ENCODE data around the gene DCUN1D3.
A peak's percentile ranks its signal among the peaks of the same experiment; 100 is the strongest.
"Not testable (repeated sequence)": the region's sequence is repeated elsewhere in the genome, so short reads cannot be mapped to it uniquely, and the experiment has no call there.

Gene DCUN1D3

DNA sequence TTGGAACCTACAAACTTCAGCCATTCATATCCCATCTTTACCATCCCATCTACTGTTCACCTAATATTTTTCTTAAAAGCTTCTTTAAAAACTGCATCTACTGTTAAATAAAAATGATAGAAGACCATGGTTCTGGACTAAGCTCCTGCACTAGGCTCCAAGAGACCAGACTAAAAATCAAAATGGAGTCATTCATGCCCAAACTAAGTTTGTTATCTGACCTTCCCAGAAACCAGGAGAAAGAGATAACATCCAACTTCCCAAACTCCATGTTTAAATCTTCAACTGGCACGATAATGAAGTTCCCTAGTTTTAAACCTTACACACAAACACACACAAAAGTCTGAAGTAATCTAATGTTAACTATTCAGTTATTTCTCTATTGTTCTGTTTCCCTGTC, 13.8 kb downstream of the DCUN1D3 start:
- no peak for DNase-seq

DNA sequence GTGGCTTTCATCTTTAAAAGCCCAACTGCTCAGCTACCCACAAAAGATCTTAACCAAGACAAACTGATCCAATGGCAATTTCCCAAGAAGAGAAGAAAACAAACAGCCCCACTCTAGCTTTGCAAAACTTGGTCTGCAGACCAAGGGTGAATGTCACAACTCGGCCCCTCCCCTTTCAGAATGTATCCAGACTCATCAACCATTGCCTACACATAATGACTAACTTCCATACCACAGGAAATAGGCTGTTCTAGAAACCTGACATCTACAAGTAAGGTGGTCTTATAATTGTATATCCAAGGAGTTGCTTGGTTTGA, 16.0 kb downstream of the DCUN1D3 start:
- DNase-seq, result peak; percentile 47

DNA sequence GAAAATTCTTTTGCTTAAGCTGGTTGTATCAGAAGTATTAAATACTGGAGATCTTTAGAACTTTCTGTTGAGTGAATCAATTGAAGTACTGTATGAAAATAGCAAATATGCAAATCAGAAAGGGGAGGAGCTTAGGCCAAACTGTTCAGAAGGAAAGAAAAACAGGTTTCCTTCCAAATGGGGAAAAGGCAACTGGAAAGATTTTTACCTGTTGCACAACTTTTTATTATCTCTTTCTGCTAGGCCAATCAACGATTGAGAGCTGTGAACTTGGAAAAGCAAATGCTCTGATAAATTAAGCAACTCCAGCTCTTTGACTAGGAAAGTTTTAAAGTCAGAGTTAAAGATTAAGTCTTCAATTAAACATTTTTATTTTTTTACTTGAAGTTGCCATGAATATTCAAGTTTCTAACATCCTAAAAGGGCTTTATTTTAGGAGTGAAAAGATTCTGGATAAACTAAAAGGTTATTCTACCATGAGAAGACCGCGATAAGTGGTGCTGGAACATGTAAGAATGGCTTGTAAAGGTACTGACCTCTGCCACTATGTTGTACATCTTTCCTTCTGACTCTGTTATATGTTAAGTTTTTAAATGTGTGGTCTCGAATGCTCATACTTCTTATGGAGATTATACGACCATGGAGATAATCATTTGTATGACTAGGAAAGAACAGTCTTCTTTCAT, 16.5 kb downstream of the DCUN1D3 start:
- no peak for DNase-seq

DNA sequence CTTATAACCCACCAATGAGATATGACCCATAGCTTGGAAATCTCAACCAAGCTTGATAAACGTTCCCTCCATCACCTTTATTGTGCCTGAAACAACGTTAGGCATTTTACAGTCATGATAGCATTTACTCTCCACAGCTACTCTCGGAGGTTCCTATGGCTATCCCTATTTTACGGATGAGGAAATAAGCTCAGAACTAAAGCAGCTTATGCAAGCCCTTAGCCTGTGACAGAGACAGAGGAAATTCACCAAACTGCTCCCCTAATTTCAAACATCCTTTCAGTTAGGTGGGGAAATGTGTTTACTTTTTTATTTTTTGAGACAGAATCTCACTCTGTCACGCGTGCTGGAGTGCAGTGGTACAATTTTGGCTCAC, 18.7 kb downstream of the DCUN1D3 start:
- DNase-seq, result no peak

DNA sequence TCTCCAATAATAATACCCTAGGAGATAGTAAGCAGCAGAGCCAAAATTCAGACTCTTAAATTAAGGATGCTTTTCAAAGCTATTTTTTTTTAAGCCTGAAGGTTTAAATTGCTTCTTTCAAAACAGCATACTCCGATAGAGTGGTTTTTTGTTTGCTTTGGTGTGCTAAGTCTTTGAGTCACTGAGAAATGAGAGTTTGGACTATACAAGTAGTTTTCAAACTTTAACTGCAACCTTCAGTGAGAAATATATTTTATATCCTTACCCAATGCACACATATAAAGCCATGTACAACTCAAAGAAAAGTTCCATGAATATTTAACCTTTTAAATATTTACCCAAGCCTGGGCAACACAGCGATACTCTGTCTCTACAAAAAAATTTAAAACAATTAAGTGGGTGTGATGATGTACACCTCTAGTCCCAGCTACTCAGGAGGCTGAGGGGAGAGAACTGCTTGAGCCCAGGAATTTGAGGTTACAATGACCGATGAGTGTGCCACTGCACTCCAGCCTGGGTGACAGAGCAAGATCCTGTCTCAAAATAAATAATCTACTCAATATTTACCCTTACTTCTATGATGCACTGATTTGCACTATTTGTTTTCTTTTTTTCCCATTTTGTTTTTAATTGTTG, 19.2 kb downstream of the DCUN1D3 start:
- no peak for DNase-seq

DNA sequence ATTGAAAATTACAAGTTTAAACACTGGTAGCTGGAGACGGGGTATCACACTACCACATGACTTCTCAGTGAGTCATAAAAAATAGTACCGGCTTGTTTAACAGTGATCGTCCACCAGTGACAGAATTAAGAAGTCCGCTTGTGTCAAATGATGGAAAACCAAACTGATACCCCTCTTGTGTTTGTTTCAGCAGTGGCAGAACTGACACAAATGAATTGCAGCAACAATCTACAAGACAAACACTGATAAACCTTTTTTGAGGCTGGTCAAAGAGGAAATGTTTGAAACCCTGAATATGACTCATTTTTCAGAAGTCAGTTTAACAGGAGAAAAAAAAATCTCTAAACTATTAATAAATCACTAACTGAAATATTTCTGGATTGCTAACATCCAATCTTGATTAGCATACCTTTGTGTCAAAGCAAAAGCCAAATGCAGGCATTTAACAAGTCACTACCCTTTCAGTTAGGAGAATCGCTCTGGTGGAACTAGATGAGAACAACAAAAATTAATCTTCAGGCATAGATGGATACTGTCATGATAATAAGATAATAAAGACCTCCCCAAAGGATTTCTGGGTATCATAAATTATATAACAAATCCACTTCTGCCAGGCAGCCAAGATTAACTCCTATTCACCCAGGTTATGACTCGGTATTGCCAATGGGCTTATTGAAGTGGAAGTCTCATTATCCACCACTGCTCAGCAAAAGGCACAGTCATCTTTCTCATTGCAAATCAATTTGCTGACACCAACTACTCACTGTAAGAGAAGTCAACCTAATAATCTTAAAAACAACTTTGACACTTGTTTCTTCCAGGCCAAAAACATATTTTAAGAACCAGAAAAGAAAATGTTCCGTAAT, 20.8 kb downstream of the DCUN1D3 start:
- no peak for DNase-seq

DNA sequence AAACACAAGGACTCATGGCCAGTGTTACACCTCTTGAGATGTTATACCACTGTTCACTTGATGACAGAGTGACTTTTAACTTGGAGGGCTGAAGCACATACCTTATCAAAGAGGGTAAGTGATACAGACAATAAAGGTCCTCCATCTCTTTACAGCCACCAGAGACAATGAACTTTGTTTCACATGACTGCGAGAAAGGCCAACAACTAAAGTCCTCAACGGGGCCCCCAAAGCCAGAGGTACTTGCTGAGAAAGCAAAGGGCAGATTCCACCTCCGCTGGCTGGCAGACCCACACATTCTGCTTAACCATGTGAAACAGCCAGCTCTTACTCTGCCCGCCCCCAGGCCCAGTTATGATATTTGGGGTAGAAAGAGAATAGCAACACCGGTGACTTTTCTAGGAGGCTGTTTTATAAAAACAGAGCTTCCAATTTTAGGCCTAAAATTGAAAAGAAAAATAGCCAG, 21.4 kb downstream of the DCUN1D3 start:
- peak; percentile 14 for DNase-seq

DNA sequence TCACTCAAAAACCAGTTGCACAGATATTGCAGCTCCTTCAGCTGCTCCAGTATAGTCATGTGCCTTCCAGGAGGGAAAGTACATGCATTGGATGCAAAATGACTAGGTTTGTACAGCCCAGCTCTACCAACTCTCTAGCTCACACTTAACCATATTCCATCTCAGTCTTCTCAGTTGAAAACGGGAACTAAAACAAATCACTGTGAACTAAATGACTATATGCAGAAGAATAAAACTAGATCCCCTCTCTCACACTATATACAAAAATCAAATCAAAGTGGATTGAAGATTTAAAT, 24.9 kb downstream of the DCUN1D3 start:
- DNase-seq, result no peak

DNA sequence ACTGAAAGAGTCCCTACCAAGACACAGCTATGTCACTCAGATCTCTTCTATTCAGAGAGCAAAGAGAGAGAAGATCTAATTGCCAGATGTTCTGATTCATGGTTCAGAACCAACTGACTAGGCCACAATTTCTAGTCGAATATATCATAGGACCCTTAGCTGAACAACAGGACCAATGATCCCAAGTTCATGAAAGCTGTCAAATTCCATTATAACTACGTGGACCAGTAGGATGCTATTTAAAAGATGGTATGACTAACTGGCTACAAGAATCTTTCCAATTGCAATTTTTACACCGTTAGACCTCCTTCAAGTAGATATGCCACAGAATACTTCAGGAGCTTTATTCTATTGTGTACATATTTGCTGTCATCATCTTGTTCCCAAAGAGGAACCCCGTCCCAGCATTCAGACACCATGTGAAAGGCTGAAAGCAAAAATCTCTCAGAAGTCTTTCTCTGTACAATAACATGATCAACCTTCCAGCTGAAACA, 26.0 kb downstream of the DCUN1D3 start:
- no peak for DNase-seq

DNA sequence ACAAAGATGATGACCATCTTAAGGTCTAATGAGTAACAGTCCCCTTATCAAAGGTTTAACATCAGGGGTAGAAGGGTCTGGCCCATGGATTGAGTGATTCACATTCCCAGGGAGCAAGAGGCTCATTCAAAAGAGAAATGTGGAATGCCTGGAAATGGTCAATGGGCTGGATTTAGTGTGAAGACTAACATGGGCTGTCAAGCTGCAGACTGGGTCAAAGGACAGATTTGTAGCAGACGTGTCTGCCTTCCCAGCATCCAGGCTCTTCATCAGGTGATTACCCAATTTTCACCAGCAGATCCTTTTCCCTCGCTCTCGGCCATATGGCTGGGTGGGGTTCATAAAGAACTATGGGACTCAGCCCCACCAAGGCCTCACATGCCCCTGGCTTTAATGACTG, 26.8 kb downstream of the DCUN1D3 start:
- no peak for DNase-seq

DNA sequence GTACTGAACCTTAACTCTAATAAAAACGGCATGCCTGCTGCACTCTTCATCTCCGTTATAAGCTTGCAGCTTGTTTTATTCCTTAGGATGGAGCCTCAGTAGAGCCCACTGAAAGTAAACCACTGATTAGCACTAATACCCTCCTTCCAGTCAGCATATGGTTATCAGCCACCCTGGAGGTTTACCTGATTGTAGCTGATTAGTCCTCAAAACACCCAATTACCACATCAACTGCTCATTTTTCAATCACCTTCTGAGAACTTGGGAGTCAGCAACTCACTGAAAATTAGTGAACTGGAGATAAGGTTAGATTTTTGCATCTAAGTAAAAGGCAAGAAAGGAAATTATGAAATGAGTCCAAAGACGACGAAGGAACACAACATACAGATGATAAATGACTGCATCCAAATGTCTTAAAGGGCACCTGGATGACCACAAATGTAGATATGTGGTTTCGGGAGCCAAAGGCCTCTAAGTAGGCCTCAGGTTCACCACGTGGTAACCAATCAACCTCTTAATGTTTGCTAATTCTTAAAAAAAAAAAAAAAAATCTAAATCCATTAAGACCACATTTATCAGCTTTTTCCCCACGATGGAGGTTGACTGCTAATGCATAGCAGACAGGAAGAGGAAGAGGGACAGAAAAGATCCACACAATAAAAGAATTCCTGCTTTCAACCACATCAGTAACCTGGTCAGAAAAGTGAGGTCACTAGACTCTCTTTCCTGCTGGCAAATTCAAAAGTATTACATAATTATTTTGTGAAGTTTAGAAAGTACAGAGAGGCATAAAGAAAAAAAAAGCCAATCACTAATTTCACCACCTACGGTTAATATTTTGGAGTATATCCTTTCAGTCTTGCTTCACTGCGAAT, 28.0 kb downstream of the DCUN1D3 start:
- DNase-seq, result no peak

DNA sequence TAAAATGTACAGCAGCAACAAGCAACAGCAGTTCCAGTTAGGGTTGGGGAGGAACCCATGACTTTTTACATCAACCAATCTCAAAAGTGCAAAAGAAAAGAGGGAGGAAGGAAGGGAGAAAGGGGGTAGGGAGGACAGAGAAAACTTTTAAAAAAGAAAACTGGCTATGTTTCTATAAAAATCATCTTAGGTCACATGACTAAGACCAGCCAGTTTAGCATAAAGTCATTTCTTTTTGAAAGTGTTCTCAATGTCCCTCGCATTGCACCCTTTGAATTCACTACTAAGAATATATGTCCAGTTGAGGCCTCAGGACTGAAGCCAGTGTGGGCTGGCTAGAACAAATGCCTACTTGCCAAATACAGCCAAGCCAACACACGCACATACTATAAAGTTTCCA, 28.9 kb downstream of the DCUN1D3 start:
- DNase-seq, result no peak

DNA sequence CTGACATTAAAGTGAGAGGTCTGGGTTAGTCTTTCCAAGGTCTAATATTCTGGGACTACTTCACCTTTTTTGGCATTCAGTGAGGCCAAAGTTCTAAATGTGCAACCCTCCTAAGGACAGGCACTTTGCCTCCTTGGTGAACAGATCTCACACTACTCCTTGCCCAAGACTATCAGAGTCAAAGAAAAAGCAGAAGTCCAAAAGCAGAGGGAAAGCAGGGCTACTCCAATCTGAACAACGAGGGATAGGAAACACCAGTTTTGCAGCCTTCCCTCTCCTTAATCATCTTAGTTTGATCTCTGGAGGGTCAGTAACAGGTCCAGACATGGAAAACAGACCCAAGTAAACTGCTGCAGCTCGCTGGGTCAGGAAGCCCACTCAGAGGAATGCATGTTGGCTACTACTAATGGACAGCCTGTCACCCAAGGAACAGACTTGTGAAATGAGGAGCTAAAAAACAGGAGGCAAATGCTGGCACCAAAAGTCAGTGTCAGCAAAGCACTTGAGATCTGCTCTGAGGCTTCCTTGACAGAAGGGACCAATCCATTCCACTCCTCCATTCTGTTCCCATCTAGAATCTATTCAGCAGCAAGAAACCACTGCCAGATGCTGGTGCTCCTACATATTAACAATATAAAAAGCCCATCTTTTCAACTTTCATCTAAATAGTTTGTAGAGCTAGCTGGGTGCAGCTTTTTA, 29.9 kb downstream of the DCUN1D3 start:
- DNase-seq, result no peak

DNA sequence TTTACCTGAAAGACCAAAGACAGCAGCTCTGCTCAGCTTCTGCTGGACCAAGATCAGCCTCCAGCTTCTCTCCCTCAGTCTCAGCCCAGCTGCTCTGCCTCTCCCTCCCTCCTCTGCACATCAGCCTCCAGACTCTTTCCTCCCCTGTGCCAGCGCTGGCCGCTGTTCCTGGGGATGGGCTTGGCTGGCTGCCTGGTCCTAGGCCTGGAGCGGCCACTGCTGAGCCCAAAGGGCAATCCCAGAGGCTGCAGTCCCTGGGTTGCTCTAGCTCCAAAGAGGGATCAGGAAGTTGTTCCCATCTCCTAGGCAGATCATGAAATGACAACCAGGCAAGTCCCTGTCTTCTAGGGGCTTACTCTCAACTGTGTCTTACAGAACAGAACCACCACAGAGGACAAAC, 31.3 kb downstream of the DCUN1D3 start:
- no peak for DNase-seq

DNA sequence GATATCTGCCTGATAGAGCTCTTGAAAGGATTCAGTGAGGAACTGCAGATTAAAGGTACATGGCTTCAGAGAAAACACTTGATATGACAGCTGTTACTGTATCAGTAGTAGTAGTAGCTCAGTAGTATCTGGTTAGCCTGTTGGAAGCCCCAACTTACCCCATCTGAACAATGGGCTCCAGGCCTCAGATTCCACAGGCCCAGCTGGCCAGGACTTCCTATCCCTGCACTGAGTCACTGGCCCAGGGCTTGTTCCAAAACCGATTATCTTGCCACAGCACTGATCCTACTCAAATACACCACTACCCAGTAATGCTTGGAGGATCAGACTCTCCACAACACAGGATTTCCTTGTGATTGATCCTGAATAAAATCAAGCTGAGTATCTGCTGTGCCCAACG, 32.6 kb downstream of the DCUN1D3 start:
- DNase-seq, result no peak

DNA sequence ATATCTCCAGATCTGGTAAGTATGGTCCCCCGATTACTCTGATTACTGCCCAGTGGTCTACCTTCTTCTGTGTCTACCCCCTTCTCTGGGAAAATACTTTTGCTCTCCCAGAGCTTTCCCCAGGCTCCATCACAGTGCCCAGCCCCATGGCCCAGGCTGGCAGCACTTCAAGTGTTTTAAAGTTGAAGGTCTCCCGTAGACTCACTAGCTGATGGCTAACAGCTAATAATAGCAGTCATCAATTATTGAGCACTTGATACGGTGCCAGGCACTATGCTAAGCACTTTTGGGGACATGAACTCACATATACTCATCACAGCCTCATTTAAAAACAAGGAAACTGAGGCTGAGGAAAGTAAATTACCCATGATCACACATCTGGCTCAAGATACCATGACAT, 33.4 kb downstream of the DCUN1D3 start:
- DNase-seq, result no peak

DNA sequence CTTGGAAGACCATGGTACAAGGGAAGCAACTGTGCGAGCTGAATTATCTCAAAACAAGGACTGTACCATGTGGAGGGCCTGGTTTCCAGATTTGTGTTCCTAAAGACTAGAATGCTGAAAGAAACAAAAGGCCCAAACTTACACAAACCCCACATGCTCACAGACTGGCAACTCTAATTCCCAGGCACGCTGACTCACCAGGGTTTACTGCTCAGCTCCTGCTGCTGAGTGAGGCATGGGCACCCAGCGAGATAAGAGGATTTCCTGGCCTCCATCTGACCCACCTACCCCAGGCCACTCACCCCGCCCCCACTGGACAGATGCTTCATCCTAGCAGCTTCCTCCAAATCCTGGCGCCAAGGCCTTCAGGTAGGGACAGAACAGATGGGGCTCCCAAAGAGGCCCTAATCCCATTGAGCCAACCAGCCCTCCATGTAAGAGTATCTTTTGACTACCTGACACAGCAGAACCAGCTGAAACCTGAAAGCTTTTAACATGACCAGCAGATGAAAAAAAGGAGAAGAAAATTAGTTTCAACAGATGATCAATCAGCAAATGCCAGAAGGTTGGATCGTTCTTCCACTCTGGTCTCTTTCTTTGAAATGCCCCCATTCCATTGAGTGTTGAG, 33.9 kb downstream of the DCUN1D3 start:
- no peak for DNase-seq

DNA sequence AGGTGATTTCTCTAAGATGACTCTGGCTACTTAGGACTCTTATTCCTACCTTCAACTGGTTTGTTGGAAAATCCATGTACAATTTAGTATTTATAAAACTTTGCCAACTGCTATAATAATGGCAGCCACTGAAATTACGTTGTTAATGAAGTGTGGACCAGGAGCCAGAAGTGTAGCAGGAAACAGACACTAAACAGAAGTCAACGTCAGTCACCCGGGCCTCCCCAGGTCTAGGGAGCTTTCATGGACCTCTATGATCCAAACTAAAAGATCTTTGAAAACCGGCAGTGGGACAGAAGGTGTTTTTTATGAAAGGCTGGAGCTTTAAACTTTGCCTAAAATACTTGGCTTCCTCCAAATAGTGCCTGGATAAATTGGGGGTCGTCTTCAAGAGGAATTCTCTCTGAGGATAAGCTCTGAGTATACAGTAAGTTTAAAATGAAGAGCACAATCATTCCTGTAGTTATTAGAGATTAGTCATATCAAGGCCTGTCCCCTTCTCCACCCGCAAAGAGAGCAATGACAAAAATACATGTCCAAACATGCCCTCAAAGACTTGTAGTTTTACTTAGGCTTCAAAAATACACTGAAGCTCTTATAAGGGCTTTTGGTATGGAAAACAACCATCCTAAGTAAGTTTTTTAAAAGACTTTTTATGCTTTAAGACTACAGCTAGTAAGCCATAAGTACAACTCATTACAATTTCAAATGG, 34.6 kb downstream of the DCUN1D3 start:
- no peak for DNase-seq

DNA sequence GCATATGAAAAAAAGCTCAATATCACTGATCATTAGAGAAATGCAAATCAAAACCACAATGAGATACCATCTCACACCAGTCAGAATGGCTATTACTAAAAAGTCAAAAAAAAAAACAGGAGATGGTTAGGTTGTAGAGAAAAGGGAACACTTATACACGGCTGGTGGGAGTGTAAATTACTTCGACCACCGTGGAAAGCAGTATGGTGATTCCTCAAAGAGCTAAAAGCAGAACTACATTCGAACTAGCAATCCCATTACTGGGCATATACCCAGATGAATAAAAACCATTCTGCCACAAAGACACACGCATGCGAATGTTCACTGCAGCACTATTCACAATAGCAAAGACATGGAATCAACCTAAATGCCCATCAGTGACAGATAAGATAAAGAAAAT, 35.8 kb downstream of the DCUN1D3 start:
- not testable (repeated sequence) for DNase-seq

DNA sequence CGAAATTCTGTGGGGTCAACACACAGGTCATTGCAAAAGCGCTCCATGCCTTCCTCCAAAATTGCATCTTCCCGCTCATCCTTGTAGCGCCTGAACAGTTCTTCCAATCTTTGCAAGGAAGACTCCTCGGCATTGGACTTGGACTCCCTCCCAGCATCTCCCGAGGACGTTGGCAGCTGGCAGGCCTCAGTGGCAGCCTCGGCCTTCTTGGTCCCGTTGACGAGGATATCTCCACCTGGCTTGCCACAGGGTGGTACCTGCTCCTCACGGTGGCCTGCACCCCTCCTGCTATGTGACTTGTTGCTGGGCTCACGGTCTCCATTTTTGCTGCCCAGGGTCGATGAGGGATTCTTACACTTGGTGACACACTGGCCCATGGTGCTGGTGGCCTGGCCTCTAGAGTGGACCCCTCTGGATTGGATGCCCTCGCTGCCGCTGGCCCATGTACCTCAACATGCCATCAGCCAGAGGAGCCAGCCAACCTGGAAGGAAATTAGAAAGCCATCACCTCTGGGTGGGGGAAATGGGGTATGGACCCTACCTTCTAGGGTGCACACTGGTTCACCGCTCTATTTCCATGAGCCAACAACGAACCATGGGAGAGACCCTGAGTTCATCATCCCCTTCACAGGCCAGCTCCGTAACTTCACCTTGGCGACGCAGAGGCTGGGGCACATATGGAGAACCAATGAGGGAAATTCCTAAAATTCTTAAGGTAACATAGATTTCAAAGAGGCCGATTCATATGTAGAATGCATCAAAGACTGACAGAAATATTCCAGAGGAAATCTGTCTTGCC, 37.8 kb downstream of the DCUN1D3 start:
- DNase-seq, result no peak

Measured in stimulated activated CD4-positive, alpha-beta T cell treated with anti-CD3 and anti-CD28 coated beads, Interleukin-15, amount 100 ng/mL, for 24 hours (primary cell).